Breast epithelium (tissue), 4 donors: Measurements from ENCODE around the gene NR1I3. TPM values are rescaled to one million over a fixed set of nuclear protein-coding genes. Genes with fewer than 3 reads are reported as not detected.

Experiments
- DNase-seq, 2 donors: peaks; one replicate each; pipeline ENCODE4 v3.0.0-alpha.2; 2019; ENCODE audit warnings: low spot score in 2 of 2
- H3K27ac ChIP-seq, 2 donors: fragments of 200-600 bp; sonication (generic) in 1 of 2; one replicate each; pipeline ENCODE4 v1.5.1; 2016 to 2019; ENCODE audit warnings: mild to moderate bottlenecking in 1 of 2
- H3K27me3 ChIP-seq, 2 donors: fragments of 200-600 bp; sonication (generic) in 1 of 2; one replicate each; pipeline versions ENCODE4 v1.5.1 to v1.6.0; 2017 to 2019; ENCODE audit warnings: control low read depth in 1 of 2, mild to moderate bottlenecking in 1 of 2
- H3K36me3 ChIP-seq: fragments of 200-600 bp; one replicate; pipeline ENCODE4 v1.5.1; 2019
- H3K4me1 ChIP-seq, 2 donors: fragments of 200-600 bp; sonication (generic); one replicate each; pipeline ENCODE4 v1.5.1; 2016 to 2019; ENCODE audit warnings: control low read depth in 1 of 2
- H3K4me3 ChIP-seq, 3 donors: fragments of 200-600 bp; sonication (generic); 1 replicate in 2 of 3; 2 replicates in 1 of 3; pipeline ENCODE4 v1.5.1; 2016 to 2019; ENCODE audit warnings: mild to moderate bottlenecking in 3 of 3, moderate library complexity in 2 of 3
- H3K9me3 ChIP-seq, 2 donors: fragments of 200-600 bp; sonication (generic) in 1 of 2; one replicate each; pipeline ENCODE4 v1.5.1; 2016 to 2019; ENCODE audit warnings: control low read depth in 1 of 2
- POLR2A ChIP-seq: fragments of 450-650 bp; IDR thresholded peaks from one replicate; pipeline ENCODE4 v1.6.1; 2016; ENCODE audit warnings: antibody characterized with exemption, mild to moderate bottlenecking, moderate library complexity
- POLR2AphosphoS5 ChIP-seq, 3 donors: sonication (generic); formaldehyde crosslinking; IDR thresholded peaks; one replicate each; pipeline ENCODE4 v1.6.1; 2017; ENCODE audit warnings: antibody characterized with exemption in 3 of 3
- intact Hi-C: fragments of 100-400 bp; cut with DNase I; formaldehyde crosslinking; loops from one replicate; pipeline ENCODE4 v1.15.1; 2023; ENCODE audit warnings: low total_unique reads
- total RNA-seq, 3 donors: library from RNA; depleted of rRNA; stranded (reverse); fragments of >200 nt; gene quantifications; one replicate each; pipeline ENCODE4 v1.1.0, GENCODE V29; 2016
- TF ChIP-seq, protein P1 (sequence below), 3 donors: fragments of 450-650 bp; IDR thresholded peaks; one replicate each; pipeline ENCODE4 v1.5.1; 2016 to 2017; ENCODE audit warnings: antibody characterized with exemption in 3 of 3, mild to moderate bottlenecking in 3 of 3, moderate library complexity in 3 of 3

The NR1I3 gene
- total RNA-seq, 3 donors from 2014 or later, result not detected

DNA sequence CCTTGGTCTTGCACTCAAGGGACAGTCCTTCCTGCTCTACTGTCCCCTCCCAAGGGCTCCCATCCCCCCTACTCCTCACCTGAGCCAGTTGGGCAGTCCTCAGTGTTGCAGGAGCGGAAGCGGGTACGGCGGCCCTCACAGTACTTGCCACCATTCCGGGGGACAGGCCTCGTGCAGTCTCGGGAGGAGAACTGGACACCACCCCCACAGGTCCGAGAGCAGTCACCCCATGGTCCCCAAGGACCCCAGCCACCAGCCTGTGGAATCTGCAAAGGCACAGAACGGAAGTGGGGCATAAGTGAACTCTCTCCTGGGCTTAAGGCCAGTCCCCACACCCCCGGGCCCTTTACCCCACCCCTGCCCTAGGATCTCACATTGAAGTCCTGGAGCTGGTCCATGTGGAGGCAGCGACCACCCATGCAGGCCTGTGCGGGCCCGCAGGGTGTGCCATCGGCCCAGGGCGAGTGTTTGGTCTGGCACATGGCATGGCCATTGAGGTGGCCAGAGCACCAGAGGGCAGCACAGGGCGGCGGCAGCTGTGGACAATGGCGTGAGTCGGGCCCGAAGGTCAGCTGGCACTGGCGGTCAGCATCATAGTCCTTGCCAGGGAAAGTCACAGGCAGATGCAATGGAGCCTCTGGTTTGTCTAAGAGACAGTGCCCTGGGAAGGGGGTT is 44.3 kb downstream of the NR1I3 start:
- no peaks in the 10 kb centered on the region for H3K9me3 ChIP-seq
- DNase-seq, result no peak
- H3K27ac ChIP-seq, result peak overlapping the region in 1 of 2 donors; percentile 54
- intact Hi-C loops, result no loop called here
- peaks cover 0 to 4% of the 10 kb centered on the region in 2 donors for H3K4me1 ChIP-seq
- H3K27me3 ChIP-seq, result no peaks in the 10 kb centered on the region
- peak overlapping the region in 1 of 3 donors; percentile 69 for H3K4me3 ChIP-seq
- TF ChIP-seq POLR2AphosphoS5 (IDR thresholded peaks at IDR 0.05), result peak in 1 of 3 donors; percentile 15
- no peak for TF ChIP-seq POLR2A
- TF ChIP-seq, protein P1, sequence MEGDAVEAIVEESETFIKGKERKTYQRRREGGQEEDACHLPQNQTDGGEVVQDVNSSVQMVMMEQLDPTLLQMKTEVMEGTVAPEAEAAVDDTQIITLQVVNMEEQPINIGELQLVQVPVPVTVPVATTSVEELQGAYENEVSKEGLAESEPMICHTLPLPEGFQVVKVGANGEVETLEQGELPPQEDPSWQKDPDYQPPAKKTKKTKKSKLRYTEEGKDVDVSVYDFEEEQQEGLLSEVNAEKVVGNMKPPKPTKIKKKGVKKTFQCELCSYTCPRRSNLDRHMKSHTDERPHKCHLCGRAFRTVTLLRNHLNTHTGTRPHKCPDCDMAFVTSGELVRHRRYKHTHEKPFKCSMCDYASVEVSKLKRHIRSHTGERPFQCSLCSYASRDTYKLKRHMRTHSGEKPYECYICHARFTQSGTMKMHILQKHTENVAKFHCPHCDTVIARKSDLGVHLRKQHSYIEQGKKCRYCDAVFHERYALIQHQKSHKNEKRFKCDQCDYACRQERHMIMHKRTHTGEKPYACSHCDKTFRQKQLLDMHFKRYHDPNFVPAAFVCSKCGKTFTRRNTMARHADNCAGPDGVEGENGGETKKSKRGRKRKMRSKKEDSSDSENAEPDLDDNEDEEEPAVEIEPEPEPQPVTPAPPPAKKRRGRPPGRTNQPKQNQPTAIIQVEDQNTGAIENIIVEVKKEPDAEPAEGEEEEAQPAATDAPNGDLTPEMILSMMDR (IDR thresholded peaks at IDR 0.05), result no peak
- no peaks in the 10 kb centered on the region for H3K36me3 ChIP-seq

DNA sequence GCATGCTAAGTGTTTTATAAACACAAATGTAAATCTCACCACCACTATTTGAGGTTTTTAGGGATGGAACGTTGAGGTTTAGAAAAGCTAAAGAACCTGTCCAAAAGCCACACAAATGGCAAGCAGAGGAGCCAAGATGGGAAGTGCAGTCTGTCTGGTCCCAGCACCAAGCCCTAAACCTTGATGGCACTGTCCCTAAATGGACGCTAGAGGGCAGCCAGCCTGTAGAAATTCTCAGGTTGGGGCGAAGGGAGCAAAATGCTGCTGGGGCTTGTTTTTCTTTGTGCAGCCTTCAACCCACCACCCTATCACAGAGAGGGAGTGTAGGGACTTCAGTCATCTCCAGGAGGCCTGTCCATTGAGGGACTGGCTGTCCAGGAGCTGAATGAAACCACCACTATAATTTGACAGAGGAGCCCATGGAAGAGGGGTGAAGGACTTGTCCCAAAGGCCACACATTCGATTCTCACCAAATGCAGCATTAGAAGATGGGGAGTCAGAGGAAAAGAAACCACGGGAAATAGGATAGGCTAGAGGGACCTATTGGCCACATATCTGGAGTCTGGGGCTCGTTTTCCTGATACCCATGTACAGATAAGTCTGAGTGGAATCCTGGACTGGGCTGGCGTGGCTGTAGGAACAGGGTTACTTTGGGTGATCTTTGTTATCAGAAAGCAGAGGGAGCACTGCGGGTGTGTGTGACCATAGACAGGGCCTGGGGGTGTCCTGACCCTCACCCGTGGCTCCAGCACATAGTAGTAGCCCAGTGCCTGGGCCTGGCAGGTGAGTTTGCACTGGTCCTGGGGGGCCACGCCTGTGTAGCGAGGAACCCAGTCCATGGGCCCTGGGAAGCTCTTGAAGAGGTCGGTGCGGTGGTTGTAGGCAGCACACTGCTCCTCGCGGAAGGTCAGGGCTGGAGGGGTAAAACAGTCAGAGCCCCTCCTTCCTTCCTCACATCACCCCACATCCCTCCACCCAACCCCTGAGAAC is 45.2 kb downstream of the NR1I3 start:
- DNase-seq, result no peak

DNA sequence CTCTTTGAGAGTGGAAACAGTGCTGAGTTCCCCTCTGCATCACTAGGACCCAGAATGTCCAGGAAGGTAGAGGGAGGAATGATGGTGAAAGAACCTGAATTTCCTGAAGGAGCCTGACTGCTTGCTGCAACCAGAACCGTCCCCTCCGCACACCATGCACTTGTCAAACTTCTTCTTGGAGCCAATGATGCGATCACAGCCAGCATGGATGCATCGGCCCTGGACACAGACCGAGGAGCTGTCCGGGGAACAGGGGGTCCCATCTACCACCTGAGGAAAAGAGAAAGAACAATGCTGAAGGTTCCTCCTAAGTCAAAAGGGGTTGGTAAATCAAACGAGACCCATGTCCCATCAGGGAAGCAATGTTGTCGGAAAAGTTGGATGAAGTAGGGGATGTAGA is 46.0 kb downstream of the NR1I3 start:
- Histone ChIP-seq H3K4me1 (peaks cover 0 to 2% of the 10 kb centered on the region in 2 donors), H3K27ac (peak overlapping the region in 1 of 2 donors; percentile 74), H3K4me3 (peak overlapping the region in 1 of 3 donors; percentile 44), H3K9me3 (no peaks in the 10 kb centered on the region), H3K36me3 (no peaks in the 10 kb centered on the region), H3K27me3 (no peaks in the 10 kb centered on the region)
- intact Hi-C loops, result no loop called here
- no peak for DNase-seq
- TF ChIP-seq, protein P1 (IDR thresholded peaks at IDR 0.05), result no peak
- no peak for TF ChIP-seq POLR2A
- TF ChIP-seq POLR2AphosphoS5 (IDR thresholded peaks at IDR 0.05), result no peak

More for the DNA sequence above, 45.2 kb downstream of the NR1I3 start:
- intact Hi-C loops, result no loop called here
- peak overlapping the region; percentile 8 to 54 for H3K27ac ChIP-seq
- peak overlapping the region in 1 of 3 donors; percentile 69 for H3K4me3 ChIP-seq
- peaks cover 0 to 2% of the 10 kb centered on the region in 2 donors for H3K4me1 ChIP-seq
- H3K36me3 ChIP-seq, result no peaks in the 10 kb centered on the region
- H3K27me3 ChIP-seq, result no peaks in the 10 kb centered on the region
- H3K9me3 ChIP-seq, result no peaks in the 10 kb centered on the region
- TF ChIP-seq POLR2A, result no peak
- TF ChIP-seq, protein P1 (IDR thresholded peaks at IDR 0.05), result peak; percentile 65 to 88 (median 79)

DNA sequence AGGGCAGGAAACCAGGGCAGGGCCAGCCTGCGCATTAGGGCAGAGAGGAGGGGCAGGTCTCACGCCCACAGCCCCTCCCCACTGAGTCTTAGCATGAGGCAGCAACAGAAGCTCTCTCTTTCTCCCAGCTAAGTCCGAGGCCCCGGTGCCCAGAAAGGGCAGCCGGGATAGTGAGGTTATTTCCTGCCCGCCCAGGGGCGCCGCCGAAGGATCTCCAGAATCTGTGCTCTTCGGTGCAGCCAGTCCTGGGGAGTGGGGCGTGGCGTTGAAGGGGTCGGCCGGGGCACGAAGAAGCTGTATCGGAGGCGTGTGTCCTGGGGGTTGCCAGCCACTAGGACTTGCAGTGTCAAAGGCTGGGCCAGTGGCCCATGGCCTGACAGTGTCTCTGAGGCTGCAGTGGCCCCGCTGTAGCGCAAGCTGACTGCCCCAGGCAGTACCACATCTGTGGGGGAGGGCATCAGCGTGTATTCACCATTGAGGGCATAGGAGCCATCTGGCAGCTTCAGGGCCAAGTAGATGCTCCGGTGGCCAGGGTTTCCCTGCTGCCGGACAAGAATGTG is 47.0 kb downstream of the NR1I3 start:
- Histone ChIP-seq H3K4me3 (peak overlapping the region in 1 of 3 donors; percentile 44), H3K27me3 (no peaks in the 10 kb centered on the region), H3K36me3 (no peaks in the 10 kb centered on the region), H3K9me3 (no peaks in the 10 kb centered on the region), H3K27ac (peak overlapping the region; percentile 25 to 74), H3K4me1 (peaks cover 0 to 2% of the 10 kb centered on the region in 2 donors)
- no peak for TF ChIP-seq POLR2AphosphoS5 (IDR thresholded peaks at IDR 0.05)
- no peak for TF ChIP-seq POLR2A
- TF ChIP-seq, protein P1 (IDR thresholded peaks at IDR 0.05), result no peak
- intact Hi-C loops, result no loop called here
- DNase-seq, result no peak
